ENCODE results near the gene CD244. TPM values are rescaled to one million over a fixed set of nuclear protein-coding genes. Genes with fewer than 3 reads are reported as not detected.

CD244 gene
- total RNA-seq: 0.13 TPM in 1 of 2 replicates, not detected in the other

GRCh38 chr1:160862203-160863060 lies at the start of gene CD244:
Gene CD244 (minus strand): TSS chr1:160862887. CDS start chr1:160862677, 210 bp downstream.

GRCh38 chr1:160885042-160885441 lies 22.4 kb upstream of the CD244 start, which contains the start of gene ITLN1:
Gene ITLN1 (minus strand): TSS chr1:160885180. CDS start chr1:160884877, 303 bp downstream.

GRCh38 chr1:160795951-160796383 lies 66.7 kb downstream of the CD244 start, which contains the start of gene LY9:
Gene LY9 (plus strand): TSS chr1:160796174. CDS start chr1:160796188, 14 bp downstream.

Other genes starting within 250 kb of the CD244 start
- gene SLAMF1, start 215.8 kb downstream of the CD244 start, total RNA-seq: not detected in 2 replicates
- gene CD48, start 151.1 kb downstream of the CD244 start, total RNA-seq: not detected in 2 replicates
- gene SLAMF7, start 123.6 kb downstream of the CD244 start, total RNA-seq: not detected in 2 replicates
- not detected in 2 replicates for gene LY9, start 66.7 kb downstream of the CD244 start, total RNA-seq
- 0.13 TPM in 1 of 2 replicates, not detected in the other for gene ITLN1, start 22.3 kb upstream of the CD244 start, total RNA-seq
- 0.52 and 0.69 TPM in 2 replicates for gene ITLN2, start 91.9 kb upstream of the CD244 start, total RNA-seq
- 8.5 and 10.0 TPM in 2 replicates for gene F11R, start 158.3 kb upstream of the CD244 start, total RNA-seq
- gene TSTD1, start 176.1 kb upstream of the CD244 start, total RNA-seq: 7.6 and 10.1 TPM in 2 replicates
- gene USF1, start 183.1 kb upstream of the CD244 start, total RNA-seq: 46.3 and 47.7 TPM in 2 replicates
- gene ARHGAP30, start 207.0 kb upstream of the CD244 start, total RNA-seq: not detected in 2 replicates
- 0.07 and 0.13 TPM in 2 replicates for gene NECTIN4, start 226.7 kb upstream of the CD244 start, total RNA-seq
- gene KLHDC9, start 235.5 kb upstream of the CD244 start, total RNA-seq: 0.98 and 1.2 TPM in 2 replicates

Measured in smooth muscle cell of the pulmonary artery (primary cell).